IMR-90 (cell line): Measurements from ENCODE around the gene AGTR1. TPM values are rescaled to one million over a fixed set of nuclear protein-coding genes. Genes with fewer than 3 reads are reported as not detected.

Experiments used
- ATAC-seq: fragments of 200-7000 bp; cut with Tn5 transposase; 2 replicates; pipeline ENCODE4 v1.9.1; 2020; ENCODE audit warnings: low read depth, mild to moderate bottlenecking, moderate library complexity
- BruUV-seq: library from RNA; stranded (reverse); fragments of 400-500 nt; replicated peaks from 2 replicates; lab custom pipeline; 2021; lab: Mats Ljungman, UMichigan
- CTCF ChIA-PET: fragments of 300-600 bp; formaldehyde crosslinking; extraction: SDS; loops from one replicate; lab custom pipeline; 2021; ENCODE audit warnings: antibody characterized with exemption; lab: Yijun Ruan, JAX
- POLR2A ChIA-PET: fragments of 300-600 bp; sonication (Branson Sonifier 250); formaldehyde crosslinking; loops from one replicate; lab custom pipeline; 2022; ENCODE audit warnings: antibody characterized with exemption; ENCODE audit not compliant: unreplicated experiment; lab: Charles Lee
- DNase-seq: peaks from one replicate; pipeline ENCODE4 v3.0.0; 2013
- H2AFZ ChIP-seq: replicated peaks from 2 replicates; pipeline ENCODE3; 2013; ENCODE audit warnings: low read length, mild to moderate bottlenecking; ENCODE audit not compliant: poor library complexity
- H2AK5ac ChIP-seq: 2 replicates; pipeline ENCODE4 v1.6.1; 2013; ENCODE audit warnings: low read depth, low read length, inconsistent platforms
- H2AK9ac ChIP-seq: replicated peaks from 2 replicates; pipeline ENCODE3; 2013; ENCODE audit warnings: mild to moderate bottlenecking, low read depth, low read length, moderate library complexity; ENCODE audit not compliant: poor library complexity
- H2BK120ac ChIP-seq: 2 replicates; pipeline ENCODE4 v1.6.1; 2013; ENCODE audit warnings: low read depth, low read length, inconsistent platforms
- H2BK15ac ChIP-seq: 3 replicates; pipeline ENCODE4 v1.6.1; 2013; ENCODE audit warnings: low read depth, low read length, inconsistent platforms
- H2BK20ac ChIP-seq: 2 replicates; pipeline ENCODE4 v1.6.1; 2013; ENCODE audit warnings: low read depth, mild to moderate bottlenecking, inconsistent platforms, low read length, moderate library complexity
- H2BK5ac ChIP-seq: 2 replicates; pipeline ENCODE4 v1.6.1; 2013; ENCODE audit warnings: mild to moderate bottlenecking, low read depth, low read length, inconsistent platforms; ENCODE audit not compliant: poor library complexity, severe bottlenecking
- H3K14ac ChIP-seq: replicated peaks from 2 replicates; pipeline ENCODE4 v1.6.1; 2013; ENCODE audit warnings: low read depth, low read length, inconsistent platforms
- H3K18ac ChIP-seq: 2 replicates; pipeline ENCODE4 v1.6.1; 2013; ENCODE audit warnings: low read depth, low read length, control low read depth
- H3K23ac ChIP-seq: 2 replicates; pipeline ENCODE4 v1.6.1; 2013; ENCODE audit warnings: low read depth, low read length, inconsistent platforms
- H3K27ac ChIP-seq: 2 replicates; pipeline ENCODE4 v1.5.1; 2013; ENCODE audit warnings: mild to moderate bottlenecking, control low read depth, low read length; ENCODE audit not compliant: insufficient read depth
- H3K27me3 ChIP-seq: 2 replicates; pipeline ENCODE4 v1.6.1; 2013; ENCODE audit warnings: low read length; ENCODE audit not compliant: control insufficient read depth, insufficient read depth
- H3K36me3 ChIP-seq: 2 replicates; pipeline ENCODE4 v1.6.1; 2013; ENCODE audit warnings: low read length, mixed read lengths; ENCODE audit not compliant: control insufficient read depth, insufficient read depth
- H3K4ac ChIP-seq: 2 replicates; pipeline ENCODE4 v1.6.1; 2013; ENCODE audit warnings: low read depth, low read length, inconsistent platforms
- H3K4me1 ChIP-seq: 2 replicates; pipeline ENCODE4 v1.6.1; 2013; ENCODE audit warnings: low read length, mixed read lengths; ENCODE audit not compliant: control insufficient read depth, insufficient read depth
- H3K4me2 ChIP-seq: 2 replicates; pipeline ENCODE4 v1.6.1; 2013; ENCODE audit warnings: low read depth, mild to moderate bottlenecking, control low read depth, low read length, moderate library complexity
- H3K4me3 ChIP-seq: 2 replicates; pipeline ENCODE4 v1.5.1; 2013; ENCODE audit warnings: low read depth, mild to moderate bottlenecking, control low read depth, low read length, moderate library complexity; ENCODE audit not compliant: insufficient read depth
- H3K56ac ChIP-seq: 2 replicates; pipeline ENCODE4 v1.6.1; 2013; ENCODE audit warnings: low read length, inconsistent platforms; ENCODE audit not compliant: insufficient read depth; ENCODE audit errors: extremely low read depth
- H3K79me1 ChIP-seq, 2 experiments: 2 replicates each; pipeline ENCODE4 v1.6.1; 2013; ENCODE audit warnings: low read length in 2 of 2, inconsistent platforms in 1 of 2, low read depth in 1 of 2
- H3K9ac ChIP-seq: 2 replicates; pipeline ENCODE4 v1.6.1; 2013; ENCODE audit warnings: low read depth, low read length, control low read depth
- H3K9me1 ChIP-seq: 2 replicates; pipeline ENCODE4 v1.6.1; 2013; ENCODE audit warnings: low read length, inconsistent platforms; ENCODE audit not compliant: insufficient read depth
- H3K9me3 ChIP-seq: 2 replicates; pipeline ENCODE4 v1.6.1; 2013; ENCODE audit warnings: low read length; ENCODE audit not compliant: control insufficient read depth, insufficient read depth
- H4K20me1 ChIP-seq: 2 replicates; pipeline ENCODE4 v1.6.1; 2013; ENCODE audit warnings: low read length, inconsistent platforms; ENCODE audit not compliant: insufficient read depth
- H4K5ac ChIP-seq: 2 replicates; pipeline ENCODE4 v1.6.1; 2013; ENCODE audit warnings: mild to moderate bottlenecking, low read depth, low read length, control low read depth
- H4K8ac ChIP-seq, 2 experiments: 2 replicates each; pipeline ENCODE4 v1.6.1; 2013; ENCODE audit warnings: low read depth in 2 of 2, low read length in 2 of 2, control low read depth in 1 of 2, inconsistent platforms in 1 of 2
- H4K91ac ChIP-seq: 2 replicates; pipeline ENCODE4 v1.6.1; 2013; ENCODE audit warnings: low read depth, low read length, inconsistent platforms; ENCODE audit not compliant: insufficient read depth
- MAFK ChIP-seq: IDR thresholded peaks from 2 replicates; pipeline ENCODE4 v1.6.1; 2012; ENCODE audit warnings: low read depth, low read length, improper control_type of control experiment
- WGBS, 2 experiments: methylation state at CpG; one replicate each; pipeline versions ENCODE4 v1.1.5 to v1.1.7; 2013; ENCODE audit warnings: missing lambda C conversion rate in 2 of 2; ENCODE audit not compliant: insufficient read length in 1 of 2; ENCODE audit errors: extremely low coverage in 2 of 2; 5-methylcytosine and 5-hydroxymethylcytosine counted together
- dilution Hi-C: fragments of 300-500 bp; cut with HindIII; formaldehyde crosslinking; loops from one replicate; pipeline ENCODE4 v1.14.3; 2018; ENCODE audit warnings: low sequenced_read_pairs; ENCODE audit not compliant: unreplicated experiment
- in situ Hi-C: fragments of 300-500 bp; cut with MboI; formaldehyde crosslinking; loops from 3 replicates; pipeline ENCODE4 v1.14.3; 2019; ENCODE audit warnings: low sequenced_read_pairs, inconsistent platforms, mixed read lengths
- intact Hi-C: fragments of 100-400 bp; cut with micrococcal nuclease; formaldehyde crosslinking; loops from 2 replicates; pipeline ENCODE4 v1.10.0; 2022
- polyA plus RNA-seq, 3 experiments: library from polyadenylated mRNA; depleted of rRNA; stranded (reverse); fragments of >200 nt; gene quantifications; 2 replicates each; pipeline ENCODE4 v1.2.3, GENCODE V29; 2012; ENCODE audit warnings: low replicate concordance in 1 of 3
- total RNA-seq: library from RNA; depleted of rRNA; stranded (reverse); fragments of >200 nt; gene quantifications from 2 replicates; pipeline ENCODE4 v1.2.3, GENCODE V29; 2012

The AGTR1 gene
- total and polyA plus RNA-seq, 2 of the 4 experiments (the other 2 are of a cell fraction) = 2.2 to 2.7 TPM

DNA sequence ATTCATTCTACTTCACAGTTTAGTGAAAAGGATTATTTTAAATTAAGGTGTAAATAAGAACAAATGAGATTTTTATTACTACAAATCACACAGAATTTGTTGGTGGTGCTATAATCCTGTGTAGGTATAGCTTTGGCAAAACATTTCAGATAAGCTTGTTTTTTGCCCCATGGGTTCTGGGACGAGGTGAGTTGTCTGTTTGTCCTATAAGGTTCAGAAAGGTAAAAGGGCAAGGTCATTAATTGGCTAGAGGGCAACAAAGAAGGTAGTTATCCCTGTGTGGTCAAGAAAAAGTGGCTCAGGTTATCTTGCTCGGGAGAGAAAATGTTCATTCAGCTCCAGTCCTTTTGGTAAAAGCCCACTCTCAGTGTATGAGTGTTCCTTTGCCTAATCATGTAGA, 23.2 kb downstream of the AGTR1 start:
- no peak overlapping the region for H4K8ac ChIP-seq
- DNase-seq (no peak), ATAC-seq (no peak)
- no TSS peak for BruUV-seq
- H3K14ac ChIP-seq = no peak overlapping the region
- H4K91ac ChIP-seq = no peak overlapping the region
- H3K9ac ChIP-seq = no peak overlapping the region
- 79% methylated on average over 2 of the region's 2 CpGs; no CpG with 5 or more reads in 1 of the 2 experiments for WGBS, 2 experiments
- H3K4me2 ChIP-seq = no peak overlapping the region
- H2AFZ ChIP-seq = no peak overlapping the region
- CTCF ChIA-PET = interaction anchor here (0.7 to 1.4 kb wide), 2 partner anchors 254 to 348 kb away, joined by 3 read pairs; no protein-coding TSS in a partner anchor
- no peaks in the 10 kb centered on the region for H3K36me3 ChIP-seq
- no peak overlapping the region for H3K4ac ChIP-seq
- H4K5ac ChIP-seq = no peak overlapping the region
- no peak overlapping the region for H2BK5ac ChIP-seq
- H3K23ac ChIP-seq = no peak overlapping the region
- H2AK5ac ChIP-seq = no peak overlapping the region
- no peak overlapping the region for H2BK120ac ChIP-seq
- no peaks in the 10 kb centered on the region for H4K20me1 ChIP-seq
- H3K27ac ChIP-seq = no peak overlapping the region
- H3K18ac ChIP-seq = no peak overlapping the region
- no peaks in the 10 kb centered on the region for H3K27me3 ChIP-seq
- H3K4me1 ChIP-seq = no peaks in the 10 kb centered on the region
- dilution Hi-C loops (no loop called here), in situ Hi-C loops (loop anchor here (10.0 kb wide), 1 partner anchor 224 kb away; no protein-coding TSS in a partner anchor), intact Hi-C loops (no loop called here)
- H3K79me1 ChIP-seq = no peaks in the 10 kb centered on the region
- no peak overlapping the region for H2BK15ac ChIP-seq
- POLR2A ChIA-PET = no interaction called here
- no peak for TF ChIP-seq MAFK
- H2BK20ac ChIP-seq = no peak overlapping the region
- no peak overlapping the region for H2AK9ac ChIP-seq
- no peak overlapping the region for H3K4me3 ChIP-seq
- H3K9me3 ChIP-seq = no peaks in the 10 kb centered on the region
- no peaks in the 10 kb centered on the region for H3K9me1 ChIP-seq
- no peak overlapping the region for H3K56ac ChIP-seq
